ENCODE measurements around the gene UBE2D1.

DNA sequence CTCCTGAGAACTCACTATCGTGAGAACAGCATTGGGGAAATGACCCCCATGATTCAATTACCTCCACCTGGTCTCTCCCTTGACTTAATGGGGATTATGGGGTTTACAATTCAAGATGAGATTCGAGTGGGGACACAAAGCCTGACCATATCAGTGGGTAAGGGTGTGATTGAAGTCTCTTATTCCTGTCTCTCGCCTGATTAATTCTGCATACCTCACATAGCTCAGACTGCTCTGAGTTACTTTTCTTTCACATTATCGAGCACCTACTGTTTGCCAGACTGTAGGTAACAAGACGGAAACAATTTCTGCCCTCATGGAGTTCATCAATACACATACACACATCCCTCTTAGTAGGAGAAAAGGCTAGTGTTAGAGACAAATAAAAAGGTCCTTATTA lies 40.8 kb upstream of the UBE2D1 start:
- TF ChIP-seq TAF1 (IDR thresholded peaks at IDR 0.05; ENCODE audit: borderline replicate concordance, low read depth, low read length) (no peak), POLR2A (IDR thresholded peaks at IDR 0.05; ENCODE audit: low read depth, low read length) (no peak), POLR2AphosphoS5 (IDR thresholded peaks at IDR 0.05; ENCODE audit: low read depth, low read length) (no peak)

Measured in GM12892 (cell line).